Parathyroid adenoma (tissue), 2 donors: ENCODE results near the gene AGFG1.

Experiments
- H2AFZ ChIP-seq: fragments of 300-600 bp; sonication (generic); one replicate; pipeline ENCODE4 v1.7.0; 2017; ENCODE audit warnings: antibody characterized with exemption, mild to moderate bottlenecking
- H3K27ac ChIP-seq: fragments of 300-600 bp; sonication (generic); one replicate; pipeline ENCODE4 v1.7.0; 2017
- H3K27me3 ChIP-seq: fragments of 300-600 bp; sonication (generic); one replicate; pipeline ENCODE4 v1.7.0; 2017; ENCODE audit warnings: low read length; ENCODE audit not compliant: control insufficient read depth, insufficient read depth
- H3K36me3 ChIP-seq: fragments of 300-600 bp; sonication (generic); one replicate; pipeline ENCODE4 v1.7.0; 2017; ENCODE audit warnings: low read length; ENCODE audit not compliant: control insufficient read depth, insufficient read depth
- H3K4me1 ChIP-seq: fragments of 300-600 bp; sonication (generic); one replicate; pipeline ENCODE4 v1.7.0; 2017; ENCODE audit warnings: control low read depth
- H3K4me2 ChIP-seq: fragments of 300-600 bp; sonication (generic); one replicate; pipeline ENCODE4 v1.7.0; 2017; ENCODE audit warnings: low read length
- H3K4me3 ChIP-seq: fragments of 300-600 bp; sonication (generic); one replicate; pipeline ENCODE4 v1.7.0; 2017; ENCODE audit warnings: low read depth, low read length
- H3K79me2 ChIP-seq: fragments of 300-600 bp; sonication (generic); one replicate; pipeline ENCODE4 v1.7.0; 2017; ENCODE audit warnings: control low read depth
- H3K9ac ChIP-seq: fragments of 300-600 bp; sonication (generic); one replicate; pipeline ENCODE4 v1.7.0; 2017; ENCODE audit warnings: mild to moderate bottlenecking
- H3K9me3 ChIP-seq: fragments of 300-600 bp; sonication (generic); one replicate; pipeline ENCODE4 v1.7.0; 2017; ENCODE audit warnings: low read length; ENCODE audit not compliant: control insufficient read depth
- CTCF ChIP-seq: fragments of 300-600 bp; sonication (generic); IDR thresholded peaks from one replicate; pipeline ENCODE4 v1.7.0; 2017; ENCODE audit warnings: antibody characterized with exemption, mild to moderate bottlenecking
- donor health status: primary hyperparathyroidism.

The AGFG1 gene

DNA sequence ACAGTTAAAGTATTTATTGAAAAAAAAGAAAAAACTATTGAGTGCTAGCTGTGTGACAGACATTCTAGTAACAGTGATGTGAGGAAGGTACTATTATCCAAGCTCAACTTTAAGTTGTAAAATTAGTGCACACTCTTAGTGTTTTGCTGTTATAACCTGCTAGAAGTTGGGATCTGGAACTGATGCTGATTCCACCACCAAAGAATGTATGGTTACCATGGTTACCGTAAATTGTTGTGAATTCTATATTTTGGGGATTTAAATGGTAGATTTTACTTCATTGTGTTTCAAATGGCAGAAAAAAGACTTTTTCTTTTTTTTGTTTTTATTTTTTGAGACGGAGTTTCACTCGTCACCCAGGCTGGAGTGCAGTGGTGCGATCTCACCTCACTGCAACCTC is 5.3 kb downstream of the AGFG1 start:
- Histone ChIP-seq H3K36me3 (no peaks in the 10 kb centered on the region), H3K27me3 (no peaks in the 10 kb centered on the region), H3K27ac (no peak overlapping the region), H3K9me3 (no peaks in the 10 kb centered on the region), H3K79me2 (peaks cover 52% of the 10 kb centered on the region), H2AFZ (no peak overlapping the region), H3K4me2 (no peak overlapping the region), H3K4me1 (peaks cover 22% of the 10 kb centered on the region), H3K4me3 (no peak overlapping the region), H3K9ac (no peak overlapping the region)
- TF ChIP-seq CTCF = no peak

DNA sequence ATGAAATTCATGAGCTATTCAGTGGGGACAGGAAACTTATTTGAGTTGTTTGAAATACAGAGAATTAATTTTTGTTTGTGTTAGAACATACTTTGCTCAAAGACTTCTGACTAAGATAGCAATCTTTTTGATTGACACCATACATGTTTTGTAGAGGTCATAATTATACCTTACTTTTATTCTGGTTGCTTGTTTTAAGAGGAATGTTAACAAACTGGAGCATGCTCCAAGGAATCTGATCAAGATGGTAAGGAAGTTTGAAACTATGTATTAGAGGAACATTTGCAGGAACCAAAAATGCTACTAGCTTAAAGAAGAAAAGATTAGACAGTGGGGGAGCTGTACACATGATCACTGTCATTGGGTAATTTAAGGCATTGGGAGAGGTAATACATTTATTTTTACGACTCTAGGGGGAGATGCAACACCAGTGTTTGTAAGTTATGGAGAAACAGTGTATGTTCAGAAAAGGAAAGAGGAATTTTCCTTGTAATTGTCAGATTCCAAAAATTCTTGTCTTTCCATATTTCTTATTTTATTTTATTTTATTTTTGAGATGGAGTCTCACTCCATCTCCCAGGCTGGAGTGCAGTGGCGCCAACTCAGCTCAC is 8.0 kb downstream of the AGFG1 start:
- peak; percentile 48 for TF ChIP-seq CTCF
- Histone ChIP-seq H3K4me2 (no peak overlapping the region), H3K79me2 (peaks cover 48% of the 10 kb centered on the region), H3K4me1 (peaks cover 16% of the 10 kb centered on the region), H3K9ac (no peak overlapping the region), H3K27me3 (no peaks in the 10 kb centered on the region), H2AFZ (no peak overlapping the region), H3K4me3 (no peak overlapping the region), H3K27ac (no peak overlapping the region), H3K36me3 (no peaks in the 10 kb centered on the region), H3K9me3 (no peaks in the 10 kb centered on the region)

GRCh38 chr2:227480528-227480927 is 8.6 kb downstream of the AGFG1 start:
- Histone ChIP-seq H3K9me3 (no peaks in the 10 kb centered on the region), H3K27ac (no peak overlapping the region), H2AFZ (no peak overlapping the region), H3K4me1 (peaks cover 16% of the 10 kb centered on the region), H3K4me2 (no peak overlapping the region), H3K36me3 (no peaks in the 10 kb centered on the region), H3K9ac (no peak overlapping the region), H3K27me3 (no peaks in the 10 kb centered on the region), H3K79me2 (peaks cover 47% of the 10 kb centered on the region), H3K4me3 (no peak overlapping the region)
- no peak for TF ChIP-seq CTCF

DNA sequence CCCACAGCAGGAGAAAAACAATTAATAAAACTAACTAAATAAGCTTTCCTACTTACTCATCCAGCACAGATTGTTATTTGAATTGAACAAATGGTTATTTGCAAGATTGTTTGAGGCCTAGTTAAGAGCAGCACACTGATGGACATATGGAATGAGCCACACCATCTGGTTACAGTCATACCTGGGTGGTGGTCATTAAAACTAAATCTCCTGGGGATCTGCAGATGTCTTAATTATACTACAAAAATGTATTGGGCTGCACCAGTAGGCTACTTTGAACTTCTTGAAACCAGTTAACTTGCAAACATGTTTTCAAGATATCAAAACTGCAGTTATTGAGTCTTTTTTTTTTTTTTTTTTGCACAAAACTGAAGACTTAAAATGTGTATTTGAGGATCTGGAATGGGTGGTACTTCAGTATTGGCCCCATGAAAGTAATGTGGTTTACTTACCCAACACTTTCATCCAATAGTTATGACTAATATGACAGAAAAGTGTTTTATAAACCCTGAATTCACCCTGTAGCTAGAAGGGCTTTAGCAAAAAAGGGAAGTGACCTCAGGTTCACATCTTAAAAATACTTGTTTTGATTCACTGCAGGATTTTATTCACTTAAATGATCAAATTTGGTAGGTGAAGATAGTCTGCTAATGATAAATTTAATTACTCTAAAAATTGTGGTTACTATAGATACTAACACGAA is 10.8 kb downstream of the AGFG1 start:
- H3K36me3 ChIP-seq = no peaks in the 10 kb centered on the region
- H3K79me2 ChIP-seq = peaks cover 49% of the 10 kb centered on the region
- no peak overlapping the region for H3K4me3 ChIP-seq
- H3K9me3 ChIP-seq = no peaks in the 10 kb centered on the region
- H3K27me3 ChIP-seq = no peaks in the 10 kb centered on the region
- no peak overlapping the region for H3K9ac ChIP-seq
- no peak overlapping the region for H3K27ac ChIP-seq
- TF ChIP-seq CTCF = no peak
- peaks cover 16% of the 10 kb centered on the region for H3K4me1 ChIP-seq
- no peak overlapping the region for H3K4me2 ChIP-seq
- H2AFZ ChIP-seq = no peak overlapping the region

DNA sequence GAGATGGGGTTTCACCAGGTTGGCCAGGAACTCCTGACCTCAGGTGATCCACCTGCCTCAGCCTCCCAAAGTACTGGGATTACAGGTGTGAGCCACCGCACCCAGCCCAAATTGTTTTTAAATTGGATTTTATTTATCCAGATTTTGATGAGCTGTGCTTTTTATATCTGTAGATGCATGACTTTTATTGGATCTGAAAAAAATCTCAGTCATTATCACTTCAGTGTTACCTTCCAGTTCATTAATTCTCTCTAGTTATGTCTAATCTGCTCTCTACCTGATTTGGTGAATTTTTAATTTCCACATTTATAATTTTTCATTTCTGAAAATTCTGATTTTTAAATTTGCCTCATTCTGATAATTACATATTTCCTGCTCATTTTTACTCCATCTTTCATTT is 13.5 kb downstream of the AGFG1 start:
- Histone ChIP-seq H3K36me3 (no peaks in the 10 kb centered on the region), H3K9ac (no peak overlapping the region), H3K4me2 (no peak overlapping the region), H3K4me1 (peaks cover 11% of the 10 kb centered on the region), H3K79me2 (peaks cover 55% of the 10 kb centered on the region), H3K4me3 (no peak overlapping the region), H3K27ac (no peak overlapping the region), H3K9me3 (no peaks in the 10 kb centered on the region), H2AFZ (no peak overlapping the region), H3K27me3 (no peaks in the 10 kb centered on the region)
- no peak for TF ChIP-seq CTCF
